SU-DHL-6 (cell line): ENCODE results near the gene DTD2.
"Not testable (repeated sequence)": the region's sequence is repeated elsewhere in the genome, so short reads cannot be mapped to it uniquely, and the experiment has no call there.

Experiments used
- H2AFZ ChIP-seq: fragments of 200-600 bp; sonication (generic); 2 replicates; pipeline ENCODE4 v1.6.1; 2014; ENCODE audit warnings: low read depth, mild to moderate bottlenecking, moderate library complexity, mixed read lengths, antibody characterized with exemption, low read length; ENCODE audit not compliant: severe bottlenecking
- H3F3A ChIP-seq: fragments of 200-600 bp; shearing (Covaris generic); 2 replicates; pipeline ENCODE4 v1.6.0; 2016; ENCODE audit warnings: antibody characterized with exemption, mild to moderate bottlenecking; ENCODE audit not compliant: insufficient read depth
- H3K27ac ChIP-seq: fragments of 200-600 bp; sonication (generic); 2 replicates; pipeline ENCODE4 v1.5.1; 2016; ENCODE audit warnings: low read depth, mild to moderate bottlenecking, low read length, moderate library complexity, mixed read lengths
- H3K27me3 ChIP-seq: fragments of 200-600 bp; sonication (generic), shearing (Covaris generic); 2 replicates; pipeline ENCODE4 v1.6.0; 2014; ENCODE audit warnings: mild to moderate bottlenecking, low read length
- H3K36me3 ChIP-seq: fragments of 200-600 bp; sonication (generic); 2 replicates; pipeline ENCODE4 v1.6.1; 2014; ENCODE audit warnings: mild to moderate bottlenecking, low read length, mixed read lengths
- H3K4me2 ChIP-seq: fragments of 300-600, 200-600 bp; shearing (Covaris generic), sonication (generic); 2 replicates; pipeline ENCODE4 v1.6.0; 2014; ENCODE audit warnings: low read length, low read depth, mild to moderate bottlenecking; ENCODE audit not compliant: poor library complexity, severe bottlenecking
- H3K4me3 ChIP-seq: fragments of 200-600 bp; sonication (generic); 2 replicates; pipeline ENCODE4 v1.5.1; 2014; ENCODE audit warnings: antibody characterized with exemption, low read length, mild to moderate bottlenecking, mixed read lengths; ENCODE audit not compliant: insufficient read depth, poor library complexity, severe bottlenecking
- H3K79me2 ChIP-seq: fragments of 200-600 bp; sonication (generic); 2 replicates; pipeline ENCODE4 v1.6.1; 2014; ENCODE audit warnings: mild to moderate bottlenecking, low read length, moderate library complexity; ENCODE audit not compliant: insufficient read depth
- H3K9ac ChIP-seq: fragments of 200-600 bp; sonication (generic); 2 replicates; pipeline ENCODE4 v1.7.0; 2014; ENCODE audit warnings: mild to moderate bottlenecking, low read length
- H3K9me2 ChIP-seq: fragments of 200-600 bp; sonication (generic); replicated peaks from 2 replicates; pipeline ENCODE4 v1.6.1; 2014; ENCODE audit warnings: low read length; ENCODE audit not compliant: insufficient read depth
- H3K9me3 ChIP-seq: fragments of 200-600 bp; sonication (generic); 2 replicates; pipeline ENCODE4 v1.6.1; 2014; ENCODE audit warnings: low read length, mixed read lengths; ENCODE audit not compliant: insufficient read depth
- H4K20me1 ChIP-seq: fragments of 200-600 bp; sonication (generic); 2 replicates; pipeline ENCODE4 v1.6.1; 2014; ENCODE audit warnings: low read depth, mild to moderate bottlenecking, antibody characterized with exemption, low read length, moderate library complexity, mixed read lengths
- EZH2phosphoT487 ChIP-seq: fragments of 200-600 bp; sonication (generic), shearing (Covaris generic); conservative IDR thresholded peaks from 2 replicates; pipeline ENCODE4 v1.6.1; 2018; ENCODE audit warnings: mild to moderate bottlenecking, antibody characterized with exemption, low read length, moderate library complexity, mixed read lengths
- TF ChIP-seq, protein P1 (sequence below): fragments of 200-600 bp; sonication (generic); IDR thresholded peaks from one replicate; pipeline ENCODE4 v1.5.1; 2017; ENCODE audit warnings: antibody characterized with exemption, mild to moderate bottlenecking, low read length, moderate library complexity; ENCODE audit not compliant: insufficient read depth, poor library complexity, severe bottlenecking

The DTD2 gene

DNA sequence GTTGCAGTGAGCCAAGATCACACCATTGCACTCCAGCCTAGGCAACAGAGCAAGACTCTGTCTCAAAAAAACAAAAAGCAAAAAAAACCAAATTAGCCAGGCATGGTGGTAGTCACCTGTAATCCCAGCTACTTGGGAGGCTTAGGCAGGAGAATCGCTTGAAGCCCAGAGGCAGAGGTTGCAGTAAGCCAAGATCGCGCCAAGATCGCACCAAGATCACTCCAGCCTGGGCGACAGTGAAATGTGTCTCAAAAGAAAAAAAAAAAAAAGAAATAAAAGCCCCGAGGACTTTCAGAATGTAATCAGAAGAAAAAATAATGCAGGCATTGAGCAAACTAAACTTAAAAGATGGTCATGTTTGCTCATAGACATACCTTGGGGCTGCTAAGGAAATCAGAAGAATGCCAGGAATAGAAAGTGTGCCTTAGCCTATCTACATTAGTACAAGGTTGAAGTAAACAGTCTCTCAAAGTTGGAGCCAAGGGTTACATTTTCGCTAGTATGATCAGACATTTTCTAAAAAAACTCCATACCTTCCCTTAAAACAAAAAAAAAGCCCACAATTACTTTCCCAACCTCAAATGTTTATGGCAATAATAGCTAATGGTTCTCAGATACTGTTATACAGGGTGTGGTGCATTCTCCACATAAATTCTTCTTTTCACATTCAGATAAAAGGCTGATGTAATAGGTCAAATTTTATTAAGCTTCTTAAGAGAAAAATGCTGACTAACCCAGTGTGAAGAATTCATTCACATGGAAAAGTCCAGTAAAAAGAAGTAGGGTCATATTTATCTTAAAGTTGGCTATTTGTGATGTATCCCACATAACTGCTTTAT lies 15.8 kb downstream of the DTD2 start:
- no peak overlapping the region for H2AFZ ChIP-seq
- no peaks in the 10 kb centered on the region for H4K20me1 ChIP-seq
- H3K9me2 ChIP-seq: no peaks in the 10 kb centered on the region
- no peak overlapping the region for H3K27ac ChIP-seq
- no peak overlapping the region for H3K9ac ChIP-seq
- no peaks in the 10 kb centered on the region for H3K79me2 ChIP-seq
- peaks cover 8% of the 10 kb centered on the region for H3K36me3 ChIP-seq
- TF ChIP-seq, protein P1, sequence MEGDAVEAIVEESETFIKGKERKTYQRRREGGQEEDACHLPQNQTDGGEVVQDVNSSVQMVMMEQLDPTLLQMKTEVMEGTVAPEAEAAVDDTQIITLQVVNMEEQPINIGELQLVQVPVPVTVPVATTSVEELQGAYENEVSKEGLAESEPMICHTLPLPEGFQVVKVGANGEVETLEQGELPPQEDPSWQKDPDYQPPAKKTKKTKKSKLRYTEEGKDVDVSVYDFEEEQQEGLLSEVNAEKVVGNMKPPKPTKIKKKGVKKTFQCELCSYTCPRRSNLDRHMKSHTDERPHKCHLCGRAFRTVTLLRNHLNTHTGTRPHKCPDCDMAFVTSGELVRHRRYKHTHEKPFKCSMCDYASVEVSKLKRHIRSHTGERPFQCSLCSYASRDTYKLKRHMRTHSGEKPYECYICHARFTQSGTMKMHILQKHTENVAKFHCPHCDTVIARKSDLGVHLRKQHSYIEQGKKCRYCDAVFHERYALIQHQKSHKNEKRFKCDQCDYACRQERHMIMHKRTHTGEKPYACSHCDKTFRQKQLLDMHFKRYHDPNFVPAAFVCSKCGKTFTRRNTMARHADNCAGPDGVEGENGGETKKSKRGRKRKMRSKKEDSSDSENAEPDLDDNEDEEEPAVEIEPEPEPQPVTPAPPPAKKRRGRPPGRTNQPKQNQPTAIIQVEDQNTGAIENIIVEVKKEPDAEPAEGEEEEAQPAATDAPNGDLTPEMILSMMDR: no peak
- no peak for TF ChIP-seq EZH2phosphoT487
- no peaks in the 10 kb centered on the region for H3K27me3 ChIP-seq
- H3K9me3 ChIP-seq: no peaks in the 10 kb centered on the region
- H3K4me2 ChIP-seq: no peak overlapping the region
- H3K4me3 ChIP-seq: no peak overlapping the region
- H3F3A ChIP-seq: no peaks in the 10 kb centered on the region; the same call in 1 of the 2 replicates

DNA sequence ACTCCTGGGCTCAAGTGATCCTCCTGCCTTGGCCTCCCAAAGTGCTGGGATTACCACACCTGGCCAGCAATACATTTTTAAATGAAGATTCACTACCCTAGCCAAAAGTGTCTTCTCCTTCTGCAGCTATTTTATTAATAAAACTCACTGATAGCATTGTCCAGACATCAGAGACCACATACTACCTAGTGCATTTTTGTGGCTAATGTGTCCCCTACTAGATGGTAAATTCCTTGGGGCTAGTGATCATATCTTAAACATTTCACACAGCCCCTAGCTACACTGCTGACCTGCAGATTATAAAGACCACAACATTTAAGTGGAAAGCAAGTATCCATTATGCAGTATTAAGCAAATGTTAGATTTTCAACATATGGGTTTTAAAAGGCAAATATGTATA lies 17.0 kb downstream of the DTD2 start:
- Histone ChIP-seq H3F3A (no peaks in the 10 kb centered on the region; the same call in 1 of the 2 replicates), H3K27me3 (no peaks in the 10 kb centered on the region), H3K79me2 (no peaks in the 10 kb centered on the region), H3K9ac (no peak overlapping the region), H3K36me3 (peaks cover 8% of the 10 kb centered on the region), H3K4me3 (no peak overlapping the region), H2AFZ (no peak overlapping the region), H3K9me2 (no peaks in the 10 kb centered on the region), H3K9me3 (no peaks in the 10 kb centered on the region), H3K4me2 (no peak overlapping the region), H4K20me1 (no peaks in the 10 kb centered on the region), H3K27ac (no peak overlapping the region)
- TF ChIP-seq EZH2phosphoT487: no peak
- TF ChIP-seq, protein P1: no peak

GRCh38 chr14:31439561-31439960 lies 17.7 kb downstream of the DTD2 start:
- H3K9ac ChIP-seq: no peak overlapping the region
- no peak overlapping the region for H3K4me3 ChIP-seq
- H4K20me1 ChIP-seq: no peaks in the 10 kb centered on the region
- no peak overlapping the region for H3K4me2 ChIP-seq
- H3F3A ChIP-seq: no peaks in the 10 kb centered on the region; the same call in 1 of the 2 replicates
- no peak for TF ChIP-seq EZH2phosphoT487
- TF ChIP-seq, protein P1: no peak
- peaks cover 5% of the 10 kb centered on the region for H3K36me3 ChIP-seq
- H3K9me3 ChIP-seq: no peaks in the 10 kb centered on the region
- H3K79me2 ChIP-seq: no peaks in the 10 kb centered on the region
- H3K9me2 ChIP-seq: no peaks in the 10 kb centered on the region
- H3K27me3 ChIP-seq: no peaks in the 10 kb centered on the region
- H3K27ac ChIP-seq: no peak overlapping the region
- no peak overlapping the region for H2AFZ ChIP-seq

DNA sequence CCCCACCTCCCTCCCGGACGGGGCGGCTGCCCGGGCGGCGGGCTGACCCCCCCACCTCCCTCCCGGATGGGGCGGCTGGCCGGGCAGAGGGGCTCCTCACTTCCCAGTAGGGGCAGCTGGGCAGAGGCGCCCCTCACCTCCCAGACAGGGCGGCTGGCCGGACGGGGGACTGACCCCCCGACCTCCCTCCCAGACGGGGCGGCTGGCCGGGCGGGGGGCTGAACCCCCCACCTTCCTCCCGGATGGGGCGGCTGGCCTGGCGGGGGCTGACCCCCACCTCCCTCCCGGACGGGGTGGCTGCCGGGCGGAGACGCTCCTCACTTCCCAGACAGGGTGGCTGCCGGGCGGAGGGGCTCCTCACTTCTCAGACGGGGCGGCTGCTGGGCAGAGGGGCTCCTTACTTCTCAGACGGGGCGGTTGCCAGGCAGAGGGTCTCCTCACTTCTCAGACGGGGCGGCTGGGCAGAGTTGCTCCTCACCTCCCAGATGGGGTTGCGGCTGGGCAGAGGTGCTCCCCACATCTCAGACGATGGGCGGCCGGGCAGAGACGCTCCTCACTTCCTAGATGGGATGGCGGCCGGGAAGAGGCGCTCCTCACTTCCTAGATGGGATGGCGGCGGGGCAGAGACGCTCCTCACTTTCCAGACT lies 20.1 kb downstream of the DTD2 start:
- not testable (repeated sequence) for H3K27ac ChIP-seq, H3K36me3 ChIP-seq, H3K27me3 ChIP-seq, H3K4me2 ChIP-seq, H3K9ac ChIP-seq, H3K4me3 ChIP-seq, H4K20me1 ChIP-seq, H3K9me3 ChIP-seq, H3F3A ChIP-seq, H3K9me2 ChIP-seq, H3K79me2 ChIP-seq, H2AFZ ChIP-seq
